NCI-H82 treated with DMSO at 0.1 percent for 48 hours (cell line): ENCODE measurements around the gene SLC19A1.

ENCODE experiments used
- DNase-seq: peaks from one replicate; lab custom pipeline; 2025; ENCODE audit not compliant: unreplicated experiment; lab: John Stamatoyannopoulos, UW

SLC19A1 gene

GRCh38 chr21:45457161-45457831, 84.9 kb downstream of the SLC19A1 start:
- DNase-seq: no peak

- DNase-seq: no peak
Observed at GRCh38 chr21:45456584-45457160, 85.6 kb downstream of the SLC19A1 start.

GRCh38 chr21:45455674-45456583, 86.3 kb downstream of the SLC19A1 start:
- DNase-seq: no peak

GRCh38 chr21:45454926-45455673, 87.1 kb downstream of the SLC19A1 start:
- DNase-seq: no peak

GRCh38 chr21:45454060-45454925, 87.9 kb downstream of the SLC19A1 start:
- DNase-seq: no peak

- DNase-seq: no peak
Observed at GRCh38 chr21:45453308-45453950, 88.8 kb downstream of the SLC19A1 start.

- no peak for DNase-seq
Observed at GRCh38 chr21:45452696-45453307, 89.4 kb downstream of the SLC19A1 start.

- no peak for DNase-seq
Observed at GRCh38 chr21:45451771-45452182, 90.5 kb downstream of the SLC19A1 start.

GRCh38 chr21:45451091-45451740, 91.0 kb downstream of the SLC19A1 start:
- no peak for DNase-seq

GRCh38 chr21:45450423-45451090, 91.7 kb downstream of the SLC19A1 start:
- no peak for DNase-seq

- DNase-seq: no peak
Observed at GRCh38 chr21:45449658-45450422, 92.4 kb downstream of the SLC19A1 start.

GRCh38 chr21:45448810-45449657, 93.2 kb downstream of the SLC19A1 start:
- DNase-seq: no peak

GRCh38 chr21:45448283-45448809, 93.9 kb downstream of the SLC19A1 start:
- DNase-seq: no peak
